GM19023 (cell line): Measurements from ENCODE around the gene MGST2.
A peak's percentile ranks its signal among the peaks of the same experiment; 100 is the strongest.
"Not testable (repeated sequence)": the region's sequence is repeated elsewhere in the genome, so short reads cannot be mapped to it uniquely, and the experiment has no call there.

Source experiments
- ATAC-seq: cut with Tn5 transposase; IDR thresholded peaks from one replicate; pipeline ENCODE4 v1.9.1; 2021; ENCODE audit warnings: mild to moderate bottlenecking, moderate library complexity; ENCODE audit not compliant: unreplicated experiment

Gene MGST2

DNA sequence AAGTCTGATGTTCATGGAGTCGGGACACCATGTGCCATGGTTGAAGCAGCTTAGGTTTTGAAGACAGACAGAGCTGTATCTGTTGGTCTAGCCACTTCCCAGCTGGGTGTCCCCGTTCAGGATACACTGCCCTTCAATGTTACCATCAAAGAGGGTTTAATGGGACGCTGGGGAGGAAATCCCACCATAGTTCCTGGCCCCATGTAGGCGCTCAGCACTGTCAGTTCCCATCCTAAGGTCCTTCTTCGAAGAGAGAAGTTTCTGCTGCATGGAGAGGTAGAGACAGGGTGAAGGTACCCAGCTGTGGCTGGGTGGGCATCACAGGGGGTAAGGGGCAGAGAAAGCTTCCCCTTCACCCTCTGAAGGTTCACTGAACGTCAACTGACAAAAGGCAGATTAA lies 3.7 kb downstream of the MGST2 start:
- no peak for ATAC-seq

DNA sequence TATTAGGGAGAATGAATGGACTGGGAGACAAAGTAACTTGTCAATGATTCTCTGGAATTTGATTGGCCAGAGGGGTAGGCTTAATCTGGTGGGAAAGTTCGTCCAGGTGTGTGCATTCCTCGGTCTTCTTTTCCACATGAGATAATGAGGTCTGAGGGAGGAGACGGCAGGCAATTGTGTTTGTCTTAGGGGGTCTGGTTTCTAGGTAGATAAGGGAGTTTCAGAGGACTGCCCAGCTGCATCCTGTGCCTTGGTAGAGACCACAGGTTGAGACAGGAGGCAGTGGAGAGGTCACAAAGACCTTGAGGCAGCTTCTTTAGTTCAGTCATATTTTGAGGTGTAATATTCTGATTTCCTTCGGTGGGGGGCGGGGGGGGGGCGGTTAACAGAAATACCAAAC lies 4.3 kb downstream of the MGST2 start:
- ATAC-seq: no peak

DNA sequence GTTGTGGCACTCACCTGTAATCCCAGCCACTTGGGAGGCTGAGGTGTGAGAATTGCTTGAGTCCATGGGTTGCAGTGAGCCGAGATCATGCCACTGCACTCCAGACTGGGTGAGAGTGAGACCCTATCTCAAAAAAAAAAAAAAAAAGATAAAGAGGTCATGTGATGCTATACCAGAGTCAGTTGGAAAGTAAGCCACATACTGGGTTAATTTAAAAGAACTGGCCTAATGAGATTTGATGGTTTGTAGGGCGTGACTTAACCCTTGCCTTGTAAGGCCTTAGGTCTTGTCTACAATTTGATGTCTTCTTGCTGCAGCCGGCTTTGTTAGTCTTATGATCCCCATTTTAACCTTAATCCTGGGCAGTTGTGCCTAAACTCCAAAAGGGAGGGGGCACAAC lies 5.2 kb downstream of the MGST2 start:
- ATAC-seq: no peak

DNA sequence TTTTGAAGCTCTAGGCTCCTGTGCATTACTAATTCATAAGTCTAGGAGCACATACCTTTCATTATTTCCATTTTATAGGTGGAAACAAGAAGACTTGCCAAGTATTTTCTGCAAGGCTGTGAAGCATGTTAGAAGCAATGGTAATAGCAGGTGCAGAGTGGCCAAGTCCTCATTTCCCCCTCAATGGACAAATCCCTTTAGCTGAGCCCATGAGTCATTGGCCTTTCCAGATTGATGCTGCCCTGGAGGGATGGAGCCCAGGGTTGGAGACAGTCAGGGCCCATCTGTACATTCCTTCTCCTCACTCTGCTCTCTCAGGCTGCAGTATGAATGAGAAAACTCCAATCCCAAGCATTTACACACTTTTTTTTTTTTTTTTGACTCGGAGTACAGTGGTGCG lies 6.6 kb downstream of the MGST2 start:
- no peak for ATAC-seq

DNA sequence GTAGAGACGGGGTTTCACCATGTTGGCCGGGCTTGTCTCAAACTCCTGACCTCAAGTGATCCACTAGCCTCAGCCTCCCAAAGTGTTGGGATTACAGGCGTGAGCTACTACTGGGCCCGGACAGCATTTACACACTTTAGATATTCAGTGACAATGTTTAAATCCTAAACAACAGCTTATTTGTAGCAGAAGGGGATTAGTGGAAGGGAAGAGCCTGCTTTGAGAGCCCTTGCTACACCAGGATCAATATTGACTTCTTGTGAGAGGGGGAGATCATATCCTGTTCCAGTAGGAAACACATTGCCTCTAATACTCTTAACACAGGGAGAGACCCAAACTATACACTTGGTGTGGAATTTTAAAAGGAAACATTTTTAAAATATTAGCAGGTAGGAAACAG lies 7.1 kb downstream of the MGST2 start:
- ATAC-seq: no peak

DNA sequence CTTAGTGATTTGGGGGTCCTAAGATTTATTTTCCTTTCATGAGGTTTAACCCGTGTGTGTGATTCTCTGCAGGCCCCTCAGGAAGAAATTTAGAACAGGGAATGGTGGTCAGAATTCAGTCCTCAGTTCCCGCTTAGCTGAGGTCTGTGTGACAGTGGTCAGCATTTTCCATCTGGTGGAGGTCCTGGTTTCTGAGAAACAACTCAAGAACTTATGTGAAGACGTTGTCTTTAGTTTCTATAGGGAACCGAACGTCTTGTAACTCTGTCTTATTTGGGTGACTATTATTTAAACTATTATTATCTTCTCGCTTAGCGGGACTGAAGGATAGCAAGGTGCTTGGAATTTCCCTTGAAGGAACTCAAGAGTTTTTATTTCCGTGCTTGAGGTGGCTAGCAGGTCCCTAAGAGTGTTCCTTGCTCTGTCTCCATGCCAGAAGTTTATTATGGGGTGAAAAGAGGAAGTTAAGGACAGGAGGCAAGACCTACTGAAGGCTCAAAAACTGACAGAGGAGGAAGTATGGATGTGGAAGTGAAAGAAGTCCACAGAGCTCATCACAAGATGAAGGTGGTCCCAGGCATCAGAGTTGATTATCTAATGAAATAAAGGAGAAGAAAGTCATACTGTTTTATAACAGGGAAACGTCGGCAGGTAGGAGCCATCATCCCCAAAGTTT lies 9.4 kb downstream of the MGST2 start:
- ATAC-seq: no peak

DNA sequence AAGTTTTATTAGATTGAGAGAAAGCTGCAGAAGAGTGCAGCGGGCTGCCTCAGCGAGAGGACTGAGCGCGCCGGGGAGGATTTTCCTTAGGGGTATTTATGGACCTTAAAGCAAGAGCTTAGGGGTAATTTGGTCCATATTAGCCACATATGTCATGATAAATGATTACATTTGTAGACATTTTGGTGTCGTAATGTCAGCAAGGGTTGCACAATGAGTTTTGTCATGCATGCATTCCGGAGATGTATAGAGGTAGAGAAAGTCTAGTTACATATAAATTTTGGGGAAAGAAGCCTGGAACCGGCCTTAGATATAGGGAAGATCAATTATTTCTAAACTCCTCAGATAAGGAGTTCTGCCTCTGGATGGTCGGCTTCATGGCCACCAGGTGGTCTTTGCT lies 10.0 kb downstream of the MGST2 start:
- ATAC-seq: no peak

DNA sequence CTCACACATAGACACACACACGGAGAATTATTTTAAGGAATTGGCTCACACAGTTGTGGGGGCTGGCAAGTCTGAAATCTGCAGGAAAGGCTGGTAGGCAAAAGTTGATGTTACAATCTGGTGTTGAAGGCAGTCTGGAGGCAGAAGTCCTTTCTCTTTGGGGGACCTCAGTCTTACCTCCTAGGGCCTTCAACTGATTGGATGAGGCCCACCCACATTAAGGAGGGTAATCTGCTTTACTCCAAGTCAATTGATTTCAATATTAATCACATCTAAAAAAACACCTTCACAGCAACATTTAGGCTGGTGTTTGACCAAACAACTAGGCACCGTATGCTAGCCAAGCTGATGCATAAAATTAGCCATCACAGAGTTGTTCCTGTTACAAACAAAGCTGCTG lies 10.7 kb downstream of the MGST2 start:
- no peak for ATAC-seq

DNA sequence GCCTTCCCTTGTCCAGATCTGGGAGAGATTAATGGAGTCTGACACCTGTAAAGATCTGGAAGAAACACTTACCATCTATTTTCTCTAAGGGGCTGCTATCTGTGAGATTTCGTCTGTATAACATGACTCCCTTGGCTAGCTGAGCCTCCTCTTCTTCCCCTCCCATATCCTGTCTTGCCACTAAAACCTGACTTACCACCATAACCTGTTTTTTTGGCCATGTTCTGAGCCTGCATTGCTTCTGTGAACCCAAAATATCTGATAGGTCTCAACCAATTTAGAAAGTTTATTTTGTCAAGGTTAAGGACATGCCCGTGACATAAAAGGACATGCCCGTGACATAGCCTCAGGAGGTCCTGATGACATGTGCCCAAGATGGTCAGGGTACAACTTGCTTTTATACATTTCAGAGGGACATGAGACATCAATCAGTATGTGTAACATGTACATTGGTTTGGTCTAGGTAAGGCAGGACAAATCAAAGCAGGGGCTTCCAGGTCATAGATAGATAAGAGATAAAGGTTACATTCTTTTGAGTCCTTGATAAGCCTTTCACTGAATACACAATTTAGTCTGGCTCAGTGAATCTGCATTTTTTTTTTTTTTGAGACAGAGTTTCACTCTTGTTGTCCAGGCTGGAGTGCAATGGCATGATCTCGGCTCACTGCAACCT lies 11.4 kb downstream of the MGST2 start:
- ATAC-seq: no peak

DNA sequence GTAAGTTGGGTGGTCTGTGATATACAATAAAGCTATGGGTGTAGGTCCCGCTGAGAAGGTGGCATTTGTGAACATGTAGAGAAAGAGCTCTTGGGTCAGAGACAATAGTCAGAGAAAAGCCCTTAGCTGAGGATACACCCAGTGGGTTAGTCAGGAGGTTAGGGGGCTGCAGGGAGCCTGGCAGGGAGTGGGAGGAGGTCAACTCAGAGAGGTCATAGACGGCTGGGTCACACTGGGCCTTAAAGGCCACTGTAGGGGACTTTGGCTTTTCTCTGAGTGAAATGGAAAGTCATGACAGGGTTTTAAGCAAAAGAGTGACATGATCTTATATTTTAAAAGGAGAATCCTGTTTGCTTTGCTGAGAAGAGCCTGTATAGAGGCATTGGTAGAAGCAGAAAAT lies 16.7 kb downstream of the MGST2 start:
- no peak for ATAC-seq

DNA sequence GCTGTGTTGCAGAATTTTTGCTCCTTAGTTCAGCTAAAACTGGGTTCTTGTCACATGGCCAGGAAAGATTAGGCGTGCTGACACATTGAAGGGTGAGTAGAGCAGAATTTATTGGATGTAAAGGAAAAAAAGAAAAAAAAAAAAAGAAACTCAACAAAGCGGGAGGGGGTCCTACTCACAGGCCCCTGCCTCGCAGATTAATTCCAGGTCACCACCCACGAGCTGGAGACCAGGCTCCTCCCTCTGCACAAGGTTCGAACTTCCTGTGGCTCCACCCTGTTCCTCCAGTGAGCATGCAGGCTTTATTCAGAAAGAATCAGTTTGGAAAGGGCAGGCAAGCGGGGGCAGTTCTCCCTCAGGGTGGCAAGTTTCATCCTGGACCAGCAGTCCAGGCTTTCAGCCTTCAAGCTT lies 17.1 kb downstream of the MGST2 start:
- ATAC-seq: no peak

DNA sequence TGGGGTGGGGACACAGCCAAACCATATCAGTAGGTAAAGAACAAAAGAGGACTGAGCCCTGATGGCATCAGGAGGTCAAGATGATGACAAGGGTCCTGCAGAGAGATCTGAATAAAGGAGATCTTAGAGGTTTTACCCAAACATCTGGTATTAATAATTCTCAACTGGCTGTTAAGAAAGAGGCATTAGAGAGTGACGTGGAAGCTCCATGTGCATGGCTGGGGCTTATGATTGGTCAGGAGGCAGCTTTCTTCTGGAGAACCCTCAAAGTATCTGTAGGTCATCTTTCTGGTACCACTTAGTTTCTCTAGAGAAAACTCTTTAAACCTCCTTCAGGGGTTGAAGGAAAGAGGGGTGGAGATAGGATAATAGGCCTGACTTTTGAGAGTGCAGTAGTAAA lies 18.7 kb downstream of the MGST2 start:
- ATAC-seq: no peak

DNA sequence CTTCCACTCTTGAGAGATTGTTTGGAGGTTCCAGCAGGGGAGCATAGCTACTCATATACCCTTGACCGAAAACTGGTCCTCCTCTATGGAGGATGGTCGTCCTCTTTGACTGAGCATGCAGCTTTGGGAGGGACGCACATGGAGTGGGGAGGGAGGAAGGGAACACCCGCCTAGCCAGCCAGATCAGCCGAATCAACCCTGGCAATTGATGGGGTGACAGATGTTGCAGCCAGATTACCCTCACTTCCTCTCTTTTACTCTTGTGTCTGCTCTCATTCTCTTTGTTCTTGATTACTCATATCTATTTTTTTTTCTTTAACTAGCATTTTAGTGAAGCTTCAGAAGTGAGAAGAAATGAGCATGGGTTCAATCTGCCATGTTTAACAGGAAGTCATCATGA lies 19.6 kb downstream of the MGST2 start:
- no peak for ATAC-seq

DNA sequence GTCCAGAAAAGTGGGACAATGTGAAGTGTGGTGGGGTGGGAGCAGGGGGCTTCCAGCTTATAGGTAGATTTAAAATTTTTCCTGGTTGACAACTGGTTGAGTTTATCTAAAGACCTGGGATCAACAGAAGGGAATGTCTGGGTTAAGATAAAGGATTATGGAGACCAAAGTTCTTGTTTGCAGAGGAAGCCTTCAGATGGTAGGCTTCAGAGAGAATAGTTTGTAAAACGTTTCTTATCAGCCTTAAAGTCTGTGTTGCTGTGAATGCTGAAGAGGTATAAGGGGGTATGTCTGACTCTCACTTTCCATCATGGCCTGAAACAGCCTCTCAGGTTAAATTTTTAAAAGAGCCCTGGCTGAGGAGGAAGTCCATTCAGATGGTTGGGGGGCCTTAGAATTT lies 20.5 kb downstream of the MGST2 start:
- ATAC-seq: no peak

DNA sequence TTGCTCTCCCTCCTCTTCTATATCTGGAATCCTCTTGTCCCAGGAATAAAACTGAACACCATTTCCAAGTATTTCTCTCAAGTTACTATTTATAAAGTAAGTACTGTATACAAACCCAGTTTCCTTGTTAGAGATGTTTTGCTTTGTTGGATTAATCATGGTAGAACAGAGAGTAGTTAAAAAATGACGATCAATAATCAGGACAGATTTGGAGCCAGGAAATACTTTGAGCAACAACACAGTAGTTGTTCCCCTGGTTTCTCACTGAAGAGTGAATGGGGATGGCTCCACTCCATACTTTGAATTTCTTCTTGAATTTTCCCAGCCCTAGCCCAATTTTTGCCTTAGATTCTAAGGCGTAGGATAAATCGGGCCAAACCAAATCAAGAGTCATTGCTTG lies 21.4 kb downstream of the MGST2 start:
- no peak for ATAC-seq

DNA sequence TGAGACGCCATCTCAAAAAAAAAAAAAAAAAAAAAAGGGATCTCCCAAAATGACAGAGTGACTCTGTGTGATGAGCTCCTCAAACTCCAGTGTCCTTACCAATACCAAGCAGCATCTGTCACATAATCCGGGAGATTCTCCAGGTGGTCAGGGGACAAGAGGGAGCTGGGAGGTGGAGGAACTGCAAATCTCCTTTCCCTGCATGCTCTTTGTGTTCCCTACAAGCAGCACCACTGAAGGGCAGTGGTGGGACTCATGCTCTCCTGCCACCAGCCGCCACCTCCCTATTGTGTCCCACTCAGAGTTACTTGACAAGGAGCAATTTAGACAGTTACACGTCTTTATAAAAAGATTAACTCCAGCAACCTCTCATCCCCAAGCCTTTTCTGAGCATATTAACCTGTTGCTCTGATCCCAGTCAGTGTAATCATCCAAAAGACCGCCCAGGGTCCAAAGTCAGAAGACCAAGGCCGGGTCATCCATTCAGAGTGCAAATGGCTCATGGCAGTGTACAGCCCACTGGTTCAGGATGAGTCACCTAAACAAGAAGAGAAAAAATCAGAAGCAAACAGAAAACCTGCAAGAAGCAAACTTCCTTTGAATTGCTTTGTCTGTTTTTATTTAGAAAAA lies 23.6 kb downstream of the MGST2 start:
- ATAC-seq: no peak

DNA sequence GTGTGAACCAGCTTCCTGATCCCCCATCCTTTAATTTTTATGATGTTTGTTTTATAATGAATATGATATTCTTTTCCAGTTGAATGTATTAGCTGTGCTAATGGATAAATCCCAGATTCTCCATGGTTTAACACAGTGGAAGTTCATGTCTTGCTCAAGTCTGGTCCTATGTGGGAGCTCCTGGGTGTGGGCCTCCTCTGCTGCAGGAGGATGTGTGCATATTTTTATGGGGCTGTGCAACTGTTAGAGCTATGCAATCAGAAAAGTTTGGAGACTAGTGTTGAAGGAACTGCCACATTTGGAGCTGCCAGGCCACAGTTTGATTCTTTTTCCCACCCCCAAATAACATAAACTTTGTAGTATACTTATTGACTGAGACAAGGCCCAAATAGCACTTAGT lies 24.8 kb downstream of the MGST2 start:
- no peak for ATAC-seq

DNA sequence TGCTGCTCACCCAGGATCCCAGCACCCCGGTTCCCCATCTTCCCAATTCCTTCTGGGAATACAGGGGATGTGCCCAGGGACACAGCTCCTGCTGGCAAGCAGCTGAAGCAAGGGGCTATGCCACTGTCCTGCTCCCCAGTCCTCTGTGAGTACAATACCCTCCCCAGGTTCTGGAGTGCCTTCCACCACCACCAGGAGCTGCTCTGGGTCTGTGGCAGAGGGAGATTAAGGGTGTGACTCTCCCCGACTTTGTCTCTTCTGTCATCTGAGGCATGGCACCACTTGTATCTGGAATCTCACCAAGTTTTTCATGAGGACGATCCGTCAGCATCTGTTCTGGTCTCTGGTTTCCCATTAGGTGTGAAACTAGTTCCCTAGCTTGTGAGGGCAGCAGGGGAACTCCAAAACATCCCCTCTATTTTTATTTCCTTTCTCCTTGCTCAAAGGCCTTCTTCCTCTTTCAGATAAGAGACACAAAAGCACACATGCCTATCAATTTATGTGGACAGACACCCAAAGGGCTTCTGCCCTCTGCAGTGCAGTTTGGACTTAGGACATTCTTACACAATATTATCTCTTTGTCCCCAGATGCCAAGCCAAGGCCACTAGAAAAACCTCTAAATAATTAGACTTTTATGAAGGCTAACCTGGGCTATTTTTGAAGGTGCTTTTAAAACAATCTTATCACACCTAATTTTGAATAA lies 26.8 kb downstream of the MGST2 start:
- ATAC-seq: peak; percentile 54

DNA sequence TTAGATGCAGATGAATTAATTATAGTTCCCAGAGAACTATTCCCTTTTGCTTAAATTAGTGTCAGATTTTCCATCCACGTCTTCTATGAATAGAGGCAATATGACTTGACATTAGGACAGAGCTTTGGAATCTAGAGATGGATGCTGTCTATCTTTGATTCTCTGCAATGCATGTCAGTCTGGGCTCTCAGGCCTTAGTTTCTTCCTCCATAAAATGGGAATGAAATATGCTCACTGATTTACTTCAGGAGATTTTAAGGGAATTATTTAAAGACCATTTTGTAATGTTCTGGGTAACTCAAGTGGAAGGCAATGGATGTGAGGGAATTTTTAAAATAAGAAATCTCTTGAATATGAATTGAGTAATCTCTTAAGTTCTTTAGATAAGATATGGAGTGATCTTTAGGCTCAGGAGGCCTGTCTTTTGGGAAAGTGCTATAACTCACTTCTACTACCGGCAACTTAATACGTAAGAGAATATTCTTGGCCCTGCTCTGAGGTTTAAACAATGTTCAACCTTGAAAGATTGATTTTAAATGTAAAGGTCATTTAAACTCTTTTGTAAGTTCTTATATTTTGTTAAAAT lies 29.0 kb downstream of the MGST2 start:
- ATAC-seq: no peak

DNA sequence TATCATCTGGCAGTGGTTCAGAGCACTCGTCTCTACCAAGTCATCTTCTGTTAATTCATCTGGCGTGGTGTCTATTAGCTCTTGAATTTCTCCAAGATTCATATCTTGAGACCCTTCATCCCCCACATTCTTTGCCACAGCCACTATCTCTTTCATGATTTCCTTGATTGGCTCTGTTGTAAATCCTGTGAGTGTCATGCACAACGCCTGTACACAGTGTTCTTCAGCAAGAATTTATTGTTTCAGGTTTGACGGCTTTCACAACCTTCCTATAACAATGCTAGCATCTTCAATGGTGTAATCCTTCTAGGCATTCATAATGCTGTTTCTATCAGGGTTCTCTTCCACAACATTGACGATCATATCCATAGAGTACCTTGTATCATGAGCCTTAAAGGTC lies 30.9 kb downstream of the MGST2 start:
- ATAC-seq: no peak

DNA sequence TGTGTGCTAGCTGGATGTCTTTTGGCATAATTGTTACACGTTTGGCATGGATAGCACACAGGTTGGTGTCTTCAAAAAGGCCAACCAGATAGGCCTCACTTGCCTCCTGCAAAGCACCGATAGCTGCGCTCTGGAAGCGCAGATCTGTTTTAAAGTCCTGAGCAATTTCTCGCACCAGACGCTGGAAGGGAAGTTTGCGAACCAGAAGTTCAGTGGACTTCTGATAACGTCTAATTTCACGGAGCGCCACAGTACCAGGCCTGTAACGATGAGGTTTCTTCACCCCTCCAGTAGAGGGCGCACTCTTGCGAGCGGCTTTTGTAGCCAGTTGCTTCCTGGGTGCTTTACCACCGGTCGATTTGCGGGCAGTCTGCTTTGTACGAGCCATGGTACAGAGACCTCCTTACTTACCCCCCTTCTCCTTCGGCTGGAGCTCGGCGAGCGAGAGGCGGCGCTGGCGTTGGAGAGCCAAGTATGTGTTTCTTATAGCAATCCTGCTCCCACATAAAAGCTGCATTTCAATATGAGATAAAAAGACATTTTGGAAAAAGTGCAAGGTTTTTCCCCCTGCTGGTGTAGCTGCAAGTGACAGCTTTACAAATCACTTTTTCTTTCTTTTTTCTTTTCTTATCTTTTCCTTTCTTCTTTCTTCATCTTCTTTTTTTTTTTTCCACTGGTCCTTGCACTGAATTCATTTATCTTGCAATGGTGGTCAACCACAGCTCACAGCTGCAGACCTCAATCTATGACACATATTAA lies 32.7 kb downstream of the MGST2 start:
- not testable (repeated sequence) for ATAC-seq
